Neural cell (in vitro differentiated cells): ENCODE measurements around the gene NCR2.

Experiments
- EP300 ChIP-seq: fragments of 450-650 bp; conservative IDR thresholded peaks from 2 replicates; pipeline ENCODE4 v1.6.1; 2014; ENCODE audit warnings: antibody characterized with exemption, mild to moderate bottlenecking, moderate library complexity; ENCODE audit not compliant: poor library complexity, severe bottlenecking
- MXI1 ChIP-seq: fragments of 450-650 bp; conservative IDR thresholded peaks from 2 replicates; pipeline ENCODE4 v1.6.1; 2014; ENCODE audit warnings: antibody characterized with exemption, mild to moderate bottlenecking; ENCODE audit not compliant: poor library complexity, severe bottlenecking
- RAD21 ChIP-seq: fragments of 450-650 bp; conservative IDR thresholded peaks from 2 replicates; pipeline ENCODE4 v1.6.1; 2014; ENCODE audit warnings: antibody characterized with exemption, mild to moderate bottlenecking, moderate library complexity
- TF ChIP-seq, protein P1 (sequence below): fragments of 450-650 bp; IDR thresholded peaks from 2 replicates; pipeline ENCODE4 v1.5.1; 2014; ENCODE audit warnings: antibody characterized with exemption, mild to moderate bottlenecking, moderate library complexity; ENCODE audit not compliant: poor library complexity, severe bottlenecking

DNA sequence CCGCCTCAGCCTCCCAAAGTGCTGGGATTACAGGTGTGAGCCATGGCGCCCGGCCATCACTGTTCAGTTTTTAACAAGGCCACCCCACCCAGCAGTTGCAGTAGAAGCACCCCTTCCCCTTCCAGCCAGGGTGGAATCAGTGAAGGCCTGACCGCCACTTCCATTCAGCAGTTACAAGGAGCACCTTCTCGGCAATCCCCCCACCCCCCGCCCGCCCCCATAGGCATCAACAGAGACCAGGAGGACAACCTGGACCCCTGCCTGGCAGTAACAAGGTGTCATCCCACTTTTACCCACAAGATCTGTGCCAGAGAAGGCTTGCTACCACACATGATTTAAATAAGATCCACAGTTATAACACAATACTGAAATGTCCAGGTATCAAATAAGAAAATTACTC, 23.1 kb downstream of the NCR2 start:
- TF ChIP-seq MXI1 = no peak
- no peak for TF ChIP-seq EP300
- TF ChIP-seq, protein P1, sequence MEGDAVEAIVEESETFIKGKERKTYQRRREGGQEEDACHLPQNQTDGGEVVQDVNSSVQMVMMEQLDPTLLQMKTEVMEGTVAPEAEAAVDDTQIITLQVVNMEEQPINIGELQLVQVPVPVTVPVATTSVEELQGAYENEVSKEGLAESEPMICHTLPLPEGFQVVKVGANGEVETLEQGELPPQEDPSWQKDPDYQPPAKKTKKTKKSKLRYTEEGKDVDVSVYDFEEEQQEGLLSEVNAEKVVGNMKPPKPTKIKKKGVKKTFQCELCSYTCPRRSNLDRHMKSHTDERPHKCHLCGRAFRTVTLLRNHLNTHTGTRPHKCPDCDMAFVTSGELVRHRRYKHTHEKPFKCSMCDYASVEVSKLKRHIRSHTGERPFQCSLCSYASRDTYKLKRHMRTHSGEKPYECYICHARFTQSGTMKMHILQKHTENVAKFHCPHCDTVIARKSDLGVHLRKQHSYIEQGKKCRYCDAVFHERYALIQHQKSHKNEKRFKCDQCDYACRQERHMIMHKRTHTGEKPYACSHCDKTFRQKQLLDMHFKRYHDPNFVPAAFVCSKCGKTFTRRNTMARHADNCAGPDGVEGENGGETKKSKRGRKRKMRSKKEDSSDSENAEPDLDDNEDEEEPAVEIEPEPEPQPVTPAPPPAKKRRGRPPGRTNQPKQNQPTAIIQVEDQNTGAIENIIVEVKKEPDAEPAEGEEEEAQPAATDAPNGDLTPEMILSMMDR = no peak
- TF ChIP-seq RAD21 = no peak
